ENCODE data around the gene BSG. TPM values are rescaled to one million over a fixed set of nuclear protein-coding genes. Genes with fewer than 3 reads are reported as not detected.

Gene BSG
- total RNA-seq, 2 donors from 2014 or later, result 176 to 264 TPM

GRCh38 chr19:532561-533363 lies 39.6 kb upstream of the BSG start:
- Histone ChIP-seq H3K4me3 (peak overlapping the region; percentile 92 to 97), H3K27me3 (no peaks in the 10 kb centered on the region), H3K36me3 (replicated peaks in 1 of 2; ENCODE audit: insufficient read depth in 1 of 2, low read depth in 2 of 2) (peaks cover 0 to 12% of the 10 kb centered on the region in 2 donors), H3K9me3 (no peaks in the 10 kb centered on the region), H3K27ac (peak overlapping the region; percentile 68 to 91 (median 88)), H3K4me1 (peaks cover 37% of the 10 kb centered on the region)
- TF ChIP-seq, protein P1, sequence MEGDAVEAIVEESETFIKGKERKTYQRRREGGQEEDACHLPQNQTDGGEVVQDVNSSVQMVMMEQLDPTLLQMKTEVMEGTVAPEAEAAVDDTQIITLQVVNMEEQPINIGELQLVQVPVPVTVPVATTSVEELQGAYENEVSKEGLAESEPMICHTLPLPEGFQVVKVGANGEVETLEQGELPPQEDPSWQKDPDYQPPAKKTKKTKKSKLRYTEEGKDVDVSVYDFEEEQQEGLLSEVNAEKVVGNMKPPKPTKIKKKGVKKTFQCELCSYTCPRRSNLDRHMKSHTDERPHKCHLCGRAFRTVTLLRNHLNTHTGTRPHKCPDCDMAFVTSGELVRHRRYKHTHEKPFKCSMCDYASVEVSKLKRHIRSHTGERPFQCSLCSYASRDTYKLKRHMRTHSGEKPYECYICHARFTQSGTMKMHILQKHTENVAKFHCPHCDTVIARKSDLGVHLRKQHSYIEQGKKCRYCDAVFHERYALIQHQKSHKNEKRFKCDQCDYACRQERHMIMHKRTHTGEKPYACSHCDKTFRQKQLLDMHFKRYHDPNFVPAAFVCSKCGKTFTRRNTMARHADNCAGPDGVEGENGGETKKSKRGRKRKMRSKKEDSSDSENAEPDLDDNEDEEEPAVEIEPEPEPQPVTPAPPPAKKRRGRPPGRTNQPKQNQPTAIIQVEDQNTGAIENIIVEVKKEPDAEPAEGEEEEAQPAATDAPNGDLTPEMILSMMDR (IDR thresholded peaks at IDR 0.05), result peak in 6 of 7 experiments; percentile 21 to 63 (median 53)
- peak in 2 of 3 donors; percentile 27 to 32 for TF ChIP-seq POLR2A (IDR thresholded peaks at IDR 0.05)
- peak; percentile 59 for ATAC-seq
- intact Hi-C loops (cut with DNase I), result no loop called here
- 0 to 1% methylated on average over 25 to 39 of the region's 47 CpGs for WGBS, 2 donors
- peak; percentile 77 to 90 (median 87) for DNase-seq

DNA sequence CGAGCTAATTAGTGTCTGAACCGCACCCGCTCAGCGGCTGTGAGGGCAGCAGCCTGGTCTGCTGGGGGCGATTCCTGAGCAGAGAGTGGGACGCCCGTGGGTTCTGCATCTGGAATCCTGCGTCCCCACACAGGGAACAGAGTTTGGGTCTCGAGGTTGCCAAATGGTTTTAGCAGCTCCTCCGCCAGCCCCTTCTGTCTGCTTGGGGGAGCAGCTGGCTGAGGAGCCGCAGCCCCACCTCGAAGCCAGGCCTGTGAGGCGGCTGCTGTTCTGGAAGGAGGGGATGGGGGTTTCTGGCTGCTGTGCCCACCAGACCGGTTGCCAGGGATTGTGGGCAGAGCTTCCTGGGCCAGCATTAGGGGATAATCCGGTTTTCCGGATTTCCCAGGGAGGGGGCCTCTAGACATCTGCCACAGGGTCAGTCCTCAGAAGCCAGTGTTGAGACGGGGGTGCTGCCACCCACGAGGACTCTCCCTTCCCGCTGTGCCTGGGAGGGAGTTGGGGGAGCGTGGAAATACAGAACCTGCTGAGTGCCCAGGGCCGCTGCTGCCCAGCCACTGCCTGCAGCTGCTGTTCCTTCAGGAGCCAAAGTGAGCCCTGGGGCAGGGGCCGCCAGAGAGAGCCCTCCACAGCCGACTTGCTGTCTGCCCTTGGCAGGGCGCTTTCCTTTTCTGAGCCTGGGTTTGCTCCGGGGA lies 38.9 kb upstream of the BSG start:
- 25 to 47% methylated on average over 2 to 25 of the region's 25 CpGs for WGBS, 2 donors
- H3K27me3 ChIP-seq, result no peaks in the 10 kb centered on the region
- no peaks in the 10 kb centered on the region for H3K9me3 ChIP-seq
- H3K4me1 ChIP-seq, result peaks cover 37% of the 10 kb centered on the region
- H3K36me3 ChIP-seq (replicated peaks in 1 of 2; ENCODE audit: insufficient read depth in 1 of 2, low read depth in 2 of 2), result peaks cover 0 to 16% of the 10 kb centered on the region in 2 donors
- ATAC-seq (no peak), DNase-seq (no peak)
- TF ChIP-seq, protein P1 (IDR thresholded peaks at IDR 0.05), result no peak
- no peak for TF ChIP-seq POLR2A (IDR thresholded peaks at IDR 0.05)
- H3K4me3 ChIP-seq, result peak overlapping the region in 1 of 2 donors; percentile 97
- H3K27ac ChIP-seq, result peak overlapping the region; percentile 68 to 91 (median 88)
- intact Hi-C loops (cut with DNase I), result no loop called here

- Histone ChIP-seq H3K27ac (peak overlapping the region in 3 of 4 donors; percentile 87 to 91 (median 88)), H3K27me3 (no peaks in the 10 kb centered on the region), H3K4me1 (peaks cover 37% of the 10 kb centered on the region), H3K4me3 (no peak overlapping the region), H3K36me3 (replicated peaks in 1 of 2; ENCODE audit: insufficient read depth in 1 of 2, low read depth in 2 of 2) (peaks cover 0 to 21% of the 10 kb centered on the region in 2 donors), H3K9me3 (no peaks in the 10 kb centered on the region)
- intact Hi-C loops (cut with DNase I), result no loop called here
- WGBS, 2 donors, result 63 to 74% methylated on average over 8 of the region's 14 CpGs
- TF ChIP-seq, protein P1 (IDR thresholded peaks at IDR 0.05), result no peak
- TF ChIP-seq POLR2A (IDR thresholded peaks at IDR 0.05), result no peak
- no peak for ATAC-seq
- no peak for DNase-seq
These were observed 38.3 kb upstream of the BSG start for GRCh38 chr19:534088-534487.

- no peaks in the 10 kb centered on the region for H3K9me3 ChIP-seq
- no peaks in the 10 kb centered on the region for H3K27me3 ChIP-seq
- 46 to 56% methylated on average over 8 to 16 of the region's 16 CpGs for WGBS, 2 donors
- intact Hi-C loops (cut with DNase I), result no loop called here
- DNase-seq, result peak; percentile 47 to 67 (median 66)
- H3K4me3 ChIP-seq, result no peak overlapping the region
- H3K36me3 ChIP-seq (replicated peaks in 1 of 2; ENCODE audit: insufficient read depth in 1 of 2, low read depth in 2 of 2), result peaks cover 0 to 25% of the 10 kb centered on the region in 2 donors
- no peak for ATAC-seq
- H3K27ac ChIP-seq, result peak overlapping the region in 2 of 4 donors; percentile 35 to 36
- peaks cover 36% of the 10 kb centered on the region for H3K4me1 ChIP-seq
- TF ChIP-seq, protein P1 (IDR thresholded peaks at IDR 0.05), result peak in 1 of 7 experiments; percentile 7
- TF ChIP-seq POLR2A (IDR thresholded peaks at IDR 0.05), result no peak
These were observed 37.2 kb upstream of the BSG start for GRCh38 chr19:535017-535835.
